ENCODE data around the gene AAGAB. TPM values are rescaled to one million over a fixed set of nuclear protein-coding genes. Genes with fewer than 3 reads are reported as not detected.

The AAGAB gene
- total RNA-seq, 4 donors from 2014 or later: 19.1 to 36.5 (median 27.6) TPM

DNA sequence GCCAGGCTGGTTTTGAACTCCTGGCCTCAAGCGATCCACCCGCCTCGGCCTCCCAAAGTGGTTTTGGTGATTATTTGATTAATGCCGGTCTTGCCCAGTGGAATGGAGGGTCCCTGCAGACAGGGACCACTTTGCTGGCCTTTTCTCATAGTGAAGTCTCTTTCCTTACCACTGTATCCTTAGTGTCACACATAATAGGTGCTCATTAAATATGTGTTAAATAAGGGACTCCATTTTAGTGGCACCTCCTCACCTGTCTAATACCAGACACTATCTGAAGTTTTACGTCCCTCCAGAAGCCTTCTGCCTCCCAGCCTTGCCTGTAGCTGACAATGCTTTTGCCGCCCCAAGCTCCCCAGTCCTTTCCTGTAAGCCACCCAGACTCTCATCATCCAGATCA lies 91.3 kb downstream of the AAGAB start:
- no peaks in the 10 kb centered on the region for H3K9me3 ChIP-seq
- H3K27ac ChIP-seq: no peak overlapping the region
- H3K36me3 ChIP-seq: peaks cover 0 to 31% of the 10 kb centered on the region in 2 donors
- no peak for ATAC-seq
- peaks cover 0 to 61% (median 10%) of the 10 kb centered on the region in 3 donors for H3K4me1 ChIP-seq
- 78 to 92% methylated on average over 2 to 5 of the region's 6 CpGs for WGBS, 2 donors (ENCODE audit: low coverage in 1 of 2)
- H3K4me3 ChIP-seq: no peak overlapping the region
- no peaks in the 10 kb centered on the region for H3K27me3 ChIP-seq
- no peak for TF ChIP-seq EP300 (IDR thresholded peaks at IDR 0.05)
- TF ChIP-seq POLR2A (IDR thresholded peaks at IDR 0.05): no peak
- TF ChIP-seq, protein P1, sequence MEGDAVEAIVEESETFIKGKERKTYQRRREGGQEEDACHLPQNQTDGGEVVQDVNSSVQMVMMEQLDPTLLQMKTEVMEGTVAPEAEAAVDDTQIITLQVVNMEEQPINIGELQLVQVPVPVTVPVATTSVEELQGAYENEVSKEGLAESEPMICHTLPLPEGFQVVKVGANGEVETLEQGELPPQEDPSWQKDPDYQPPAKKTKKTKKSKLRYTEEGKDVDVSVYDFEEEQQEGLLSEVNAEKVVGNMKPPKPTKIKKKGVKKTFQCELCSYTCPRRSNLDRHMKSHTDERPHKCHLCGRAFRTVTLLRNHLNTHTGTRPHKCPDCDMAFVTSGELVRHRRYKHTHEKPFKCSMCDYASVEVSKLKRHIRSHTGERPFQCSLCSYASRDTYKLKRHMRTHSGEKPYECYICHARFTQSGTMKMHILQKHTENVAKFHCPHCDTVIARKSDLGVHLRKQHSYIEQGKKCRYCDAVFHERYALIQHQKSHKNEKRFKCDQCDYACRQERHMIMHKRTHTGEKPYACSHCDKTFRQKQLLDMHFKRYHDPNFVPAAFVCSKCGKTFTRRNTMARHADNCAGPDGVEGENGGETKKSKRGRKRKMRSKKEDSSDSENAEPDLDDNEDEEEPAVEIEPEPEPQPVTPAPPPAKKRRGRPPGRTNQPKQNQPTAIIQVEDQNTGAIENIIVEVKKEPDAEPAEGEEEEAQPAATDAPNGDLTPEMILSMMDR (IDR thresholded peaks at IDR 0.05): no peak
- TF ChIP-seq POLR2AphosphoS5 (IDR thresholded peaks at IDR 0.05): no peak

DNA sequence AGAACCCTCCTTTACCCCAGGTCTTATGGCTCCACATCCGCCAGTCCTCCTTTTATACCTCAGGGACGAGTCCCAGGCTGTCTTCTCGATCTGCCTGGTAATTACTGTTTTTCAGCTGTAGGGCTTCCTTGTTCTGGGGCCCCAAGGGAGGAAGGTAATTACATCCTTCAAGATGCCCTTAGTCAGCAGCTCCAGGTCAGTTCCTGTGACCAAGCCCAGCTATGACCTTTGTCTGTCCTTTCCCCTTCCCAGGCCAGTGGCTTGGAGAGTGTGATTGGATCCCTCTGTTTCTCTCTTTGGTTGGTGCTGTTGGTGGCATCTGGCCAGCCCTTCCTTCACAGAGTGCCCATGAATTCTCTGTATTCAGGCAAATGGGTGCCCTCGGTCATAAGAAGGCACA lies 92.6 kb downstream of the AAGAB start:
- ATAC-seq: no peak
- peaks cover 0 to 58% (median 8%) of the 10 kb centered on the region in 3 donors for H3K4me1 ChIP-seq
- no peak overlapping the region for H3K4me3 ChIP-seq
- H3K27ac ChIP-seq: no peak overlapping the region
- WGBS, 2 donors (ENCODE audit: low coverage in 1 of 2): 82 to 84% methylated on average over 2 to 3 of the region's 4 CpGs
- no peaks in the 10 kb centered on the region for H3K9me3 ChIP-seq
- TF ChIP-seq, protein P1 (IDR thresholded peaks at IDR 0.05): no peak
- TF ChIP-seq POLR2AphosphoS5 (IDR thresholded peaks at IDR 0.05) (no peak), EP300 (IDR thresholded peaks at IDR 0.05) (no peak), POLR2A (IDR thresholded peaks at IDR 0.05) (no peak)
- H3K27me3 ChIP-seq: no peaks in the 10 kb centered on the region
- peaks cover 0 to 26% of the 10 kb centered on the region in 2 donors for H3K36me3 ChIP-seq

DNA sequence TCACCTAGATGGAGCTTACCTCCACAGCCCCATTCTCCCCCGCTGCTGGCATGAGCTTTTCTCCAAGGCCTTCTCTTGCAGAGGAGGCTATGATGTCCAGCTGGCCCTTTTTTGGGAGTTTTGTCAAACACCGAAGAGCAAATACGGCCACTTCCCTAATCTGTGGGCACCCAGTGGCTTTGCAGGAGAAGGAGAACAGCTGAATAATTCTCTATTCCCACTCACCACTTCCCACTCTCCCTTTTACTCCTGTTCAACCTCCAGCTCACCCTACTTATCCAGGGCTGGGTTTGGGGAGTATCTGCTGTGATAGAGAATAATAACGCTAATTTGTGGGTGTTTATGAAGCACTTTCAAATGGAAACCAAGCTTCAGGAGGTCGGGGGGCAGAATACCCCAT lies 93.0 kb downstream of the AAGAB start:
- no peak for TF ChIP-seq POLR2AphosphoS5 (IDR thresholded peaks at IDR 0.05)
- TF ChIP-seq POLR2A (IDR thresholded peaks at IDR 0.05): no peak
- TF ChIP-seq EP300 (IDR thresholded peaks at IDR 0.05): no peak
- TF ChIP-seq, protein P1 (IDR thresholded peaks at IDR 0.05): no peak
- WGBS, 2 donors (ENCODE audit: low coverage in 1 of 2): 82 to 91% methylated on average over 3 of the region's 5 CpGs
- ATAC-seq: no peak

DNA sequence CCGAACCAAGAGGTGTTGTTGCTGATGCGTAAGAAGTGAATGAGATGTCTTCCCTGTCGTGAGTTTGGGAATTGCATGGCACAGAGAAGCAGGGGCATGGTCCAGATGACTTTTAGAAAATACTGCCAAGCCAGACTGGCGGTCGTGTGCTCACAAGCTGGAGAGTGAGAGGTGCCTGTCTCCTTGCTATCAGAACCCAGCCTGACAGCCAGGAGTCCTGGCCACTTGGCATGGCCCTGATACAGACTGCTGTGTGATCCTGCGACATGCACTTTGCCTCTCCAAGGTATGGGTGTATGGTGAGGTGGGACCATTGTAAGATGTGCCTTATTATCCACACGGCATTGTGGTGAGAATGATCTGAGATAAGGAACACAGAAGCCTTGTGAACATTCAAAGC lies 96.1 kb downstream of the AAGAB start:
- peak overlapping the region in 1 of 4 donors; percentile 2 for H3K27ac ChIP-seq

More for the DNA sequence above, 93.0 kb downstream of the AAGAB start:
- peaks cover 0 to 21% of the 10 kb centered on the region in 2 donors for H3K36me3 ChIP-seq
- no peak overlapping the region for H3K27ac ChIP-seq
- H3K9me3 ChIP-seq: no peaks in the 10 kb centered on the region
- H3K27me3 ChIP-seq: no peaks in the 10 kb centered on the region
- H3K4me1 ChIP-seq: peaks cover 0 to 53% (median 8%) of the 10 kb centered on the region in 3 donors
- H3K4me3 ChIP-seq: no peak overlapping the region

More for the DNA sequence above, 96.1 kb downstream of the AAGAB start:
- Histone ChIP-seq H3K9me3 (no peaks in the 10 kb centered on the region), H3K4me1 (peaks cover 0 to 31% (median 14%) of the 10 kb centered on the region in 3 donors), H3K36me3 (no peaks in the 10 kb centered on the region), H3K27me3 (no peaks in the 10 kb centered on the region), H3K4me3 (no peak overlapping the region)
- 80 to 82% methylated on average over 3 to 5 of the region's 7 CpGs for WGBS, 2 donors (ENCODE audit: low coverage in 1 of 2)
- TF ChIP-seq EP300 (IDR thresholded peaks at IDR 0.05) (no peak), POLR2A (IDR thresholded peaks at IDR 0.05) (no peak), POLR2AphosphoS5 (IDR thresholded peaks at IDR 0.05) (no peak)
- TF ChIP-seq, protein P1 (IDR thresholded peaks at IDR 0.05): no peak
- ATAC-seq: no peak

All from gastroesophageal sphincter (tissue), 4 donors.